ENCODE measurements around the gene ESRRB.

The ESRRB gene

DNA sequence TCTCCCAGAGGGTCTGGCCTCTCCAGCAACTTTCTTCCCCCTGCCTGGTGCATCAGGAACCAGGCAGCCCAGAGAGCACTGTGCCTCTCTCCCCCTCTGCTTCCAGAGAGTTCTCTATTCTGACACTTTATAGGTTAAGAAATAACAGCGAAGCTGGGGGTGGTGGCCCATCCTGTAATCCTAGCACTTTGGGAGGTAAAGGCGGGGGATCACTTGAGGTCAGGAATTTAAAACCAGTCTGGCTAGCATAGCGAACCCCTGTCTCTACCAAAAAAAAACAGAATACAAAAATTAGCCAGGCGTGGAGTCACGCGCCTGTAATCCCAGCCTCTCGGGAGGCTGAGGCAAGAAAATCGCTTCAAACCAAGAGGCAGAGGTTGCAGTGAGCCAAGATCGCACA, 58.3 kb downstream of the ESRRB start (continued):
- TF ChIP-seq, protein P1, sequence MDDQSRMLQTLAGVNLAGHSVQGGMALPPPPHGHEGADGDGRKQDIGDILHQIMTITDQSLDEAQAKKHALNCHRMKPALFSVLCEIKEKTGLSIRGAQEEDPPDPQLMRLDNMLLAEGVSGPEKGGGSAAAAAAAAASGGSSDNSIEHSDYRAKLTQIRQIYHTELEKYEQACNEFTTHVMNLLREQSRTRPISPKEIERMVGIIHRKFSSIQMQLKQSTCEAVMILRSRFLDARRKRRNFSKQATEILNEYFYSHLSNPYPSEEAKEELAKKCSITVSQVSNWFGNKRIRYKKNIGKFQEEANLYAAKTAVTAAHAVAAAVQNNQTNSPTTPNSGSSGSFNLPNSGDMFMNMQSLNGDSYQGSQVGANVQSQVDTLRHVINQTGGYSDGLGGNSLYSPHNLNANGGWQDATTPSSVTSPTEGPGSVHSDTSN (CRISPR knock-in tag; IDR thresholded peaks at IDR 0.05) = no peak
- TF ChIP-seq HIC1 (tag by site-specific recombination; IDR thresholded peaks at IDR 0.05) (no peak), ZNF16 (tag by site-specific recombination; IDR thresholded peaks at IDR 0.05; ENCODE audit: low read depth) (no peak)

DNA sequence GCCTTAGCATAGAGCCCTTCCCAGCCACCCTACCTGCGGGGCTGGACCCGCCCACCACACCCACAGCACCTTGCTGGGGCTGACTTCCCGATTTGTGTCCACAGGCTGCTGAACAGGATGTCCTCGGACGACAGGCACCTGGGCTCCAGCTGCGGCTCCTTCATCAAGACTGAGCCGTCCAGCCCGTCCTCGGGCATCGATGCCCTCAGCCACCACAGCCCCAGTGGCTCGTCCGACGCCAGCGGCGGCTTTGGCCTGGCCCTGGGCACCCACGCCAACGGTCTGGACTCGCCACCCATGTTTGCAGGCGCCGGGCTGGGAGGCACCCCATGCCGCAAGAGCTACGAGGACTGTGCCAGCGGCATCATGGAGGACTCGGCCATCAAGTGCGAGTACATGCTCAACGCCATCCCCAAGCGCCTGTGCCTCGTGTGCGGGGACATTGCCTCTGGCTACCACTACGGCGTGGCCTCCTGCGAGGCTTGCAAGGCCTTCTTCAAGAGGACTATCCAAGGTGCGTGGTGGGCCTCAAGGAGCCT, 63.4 kb downstream of the ESRRB start:
- TF ChIP-seq HOXD13 (CRISPR knock-in tag; IDR thresholded peaks at IDR 0.05; ENCODE audit: borderline replicate concordance) (no peak), ZNF624 (tag by site-specific recombination; IDR thresholded peaks at IDR 0.05) (no peak), ZNF701 (tag by site-specific recombination; IDR thresholded peaks at IDR 0.05) (no peak), WT1 (tag by site-specific recombination; IDR thresholded peaks at IDR 0.05) (no peak), CTCF (tag by site-specific recombination; IDR thresholded peaks at IDR 0.05) (no peak), ZFP41 (tag by site-specific recombination; IDR thresholded peaks at IDR 0.05; ENCODE audit: borderline replicate concordance) (no peak), SP3 (tag by site-specific recombination; IDR thresholded peaks at IDR 0.05) (no peak), ZNF747 (tag by site-specific recombination; IDR thresholded peaks at IDR 0.05) (no peak), ZNF670 (tag by site-specific recombination; IDR thresholded peaks at IDR 0.05; ENCODE audit: low read depth) (no peak), ZNF184 (tag by site-specific recombination; IDR thresholded peaks at IDR 0.05) (no peak), HIC1 (tag by site-specific recombination; IDR thresholded peaks at IDR 0.05) (no peak), ZNF311 (tag by site-specific recombination; IDR thresholded peaks at IDR 0.05; ENCODE audit: borderline replicate concordance) (no peak), ZNF394 (tag by site-specific recombination; IDR thresholded peaks at IDR 0.05; ENCODE audit: borderline replicate concordance) (no peak), ZNF221 (tag by site-specific recombination; IDR thresholded peaks at IDR 0.05; ENCODE audit: borderline replicate concordance) (no peak), ZNF157 (tag by site-specific recombination; IDR thresholded peaks at IDR 0.05) (no peak), ZNF239 (tag by site-specific recombination; IDR thresholded peaks at IDR 0.05) (no peak), ZNF23 (tag by site-specific recombination; IDR thresholded peaks at IDR 0.05; ENCODE audit: borderline replicate concordance) (no peak), ZNF404 (tag by site-specific recombination; IDR thresholded peaks at IDR 0.05) (no peak), ZBTB17 (tag by site-specific recombination; IDR thresholded peaks at IDR 0.05) (no peak)
- POLR2A ChIA-PET = no interaction called here

More for the DNA sequence above, 63.4 kb downstream of the ESRRB start:
- Histone ChIP-seq H3K4me3 (ENCODE audit: low read depth, low read length) (no peak overlapping the region), H3K27ac (ENCODE audit: extremely low read depth, low read depth, low read length) (no peak overlapping the region), H3K4me1 (ENCODE audit: control insufficient read depth, insufficient read depth, low read length) (no peaks in the 10 kb centered on the region), H3K9me3 (ENCODE audit: control insufficient read depth, insufficient read depth, low read depth, low read length) (no peaks in the 10 kb centered on the region), H3K36me3 (ENCODE audit: control insufficient read depth in 2 of 2, insufficient read depth in 1 of 2, low read length in 2 of 2) (no peaks in the 10 kb centered on the region)
- CTCF ChIA-PET = interaction anchor here (0.6 to 2.0 kb wide), 2 partner anchors 17 to 34 kb away, joined by 3 to 4 read pairs; no protein-coding TSS in a partner anchor
